GM18517 (cell line): ENCODE results near the gene MINK1.

Experiments
- ATAC-seq: cut with Tn5 transposase; IDR thresholded peaks from one replicate; pipeline ENCODE4 v1.9.1; 2021; ENCODE audit warnings: mild to moderate bottlenecking, moderate library complexity; ENCODE audit not compliant: unreplicated experiment

The MINK1 gene

GRCh38 chr17:4945176-4945943 lies 112.2 kb downstream of the MINK1 start:
- ATAC-seq = no peak

DNA sequence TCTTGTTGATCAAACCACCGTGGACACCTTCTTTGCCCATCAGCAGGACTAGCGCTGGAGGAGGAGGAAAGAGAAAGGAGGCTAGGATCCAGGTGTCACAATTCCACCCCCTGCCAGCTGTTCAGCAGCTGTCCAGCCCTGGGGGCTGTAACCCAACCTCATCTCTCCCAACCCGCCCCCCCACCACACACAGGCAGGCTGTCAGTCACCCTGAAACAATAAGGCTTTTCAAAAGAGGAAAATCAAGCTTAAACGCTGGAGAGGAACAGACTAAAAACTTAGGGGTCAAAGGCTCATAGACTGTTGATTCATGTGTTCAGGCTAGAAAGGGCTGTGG lies 112.8 kb downstream of the MINK1 start:
- ATAC-seq = no peak

DNA sequence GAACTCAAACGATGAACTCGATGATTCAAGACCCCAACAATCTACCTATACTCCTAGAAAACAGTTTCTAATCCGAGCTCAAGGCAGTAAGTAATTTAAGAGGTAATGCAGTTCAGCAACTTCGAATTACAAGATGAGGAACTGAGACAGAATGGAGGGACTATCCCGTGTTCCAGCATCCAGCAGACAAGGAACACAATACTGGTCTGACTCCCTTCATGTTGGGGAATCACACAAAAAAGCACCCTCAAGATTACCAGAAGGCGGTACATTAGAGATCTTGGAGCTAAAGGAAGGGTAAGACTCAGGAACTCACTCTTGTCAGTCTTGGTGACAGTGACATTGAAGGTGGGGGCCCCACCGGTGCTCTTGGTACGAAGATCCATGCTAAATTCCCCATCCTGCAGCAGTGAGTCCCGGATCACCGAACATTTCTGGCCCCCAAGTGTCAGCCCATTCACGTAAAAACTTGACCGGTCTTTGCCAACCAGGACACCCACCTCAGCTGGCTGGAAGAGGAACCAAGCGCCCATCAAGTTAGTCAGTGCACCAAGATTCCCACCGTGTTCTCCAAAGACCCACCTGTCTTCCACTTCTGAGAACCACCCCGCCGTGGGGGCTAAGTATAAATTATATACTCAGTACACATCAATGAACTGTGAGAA lies 113.3 kb downstream of the MINK1 start:
- no peak for ATAC-seq

GRCh38 chr17:4947010-4947410 lies 113.9 kb downstream of the MINK1 start:
- no peak for ATAC-seq
